Neural progenitor cell (in vitro differentiated cells): Measurements from ENCODE around the gene SIRT5. TPM values are rescaled to one million over a fixed set of nuclear protein-coding genes. Genes with fewer than 3 reads are reported as not detected.

Source experiments
- DNase-seq: peaks from one replicate; pipeline ENCODE4 v3.0.0-alpha.2; 2016; ENCODE audit warnings: low spot score
- H2AFZ ChIP-seq: fragments of 200-600 bp; sonication (generic); replicated peaks from 2 replicates; pipeline ENCODE4 v1.6.1; 2016; ENCODE audit warnings: antibody characterized with exemption
- H3F3A ChIP-seq: fragments of 200-600 bp; sonication (generic); 2 replicates; pipeline ENCODE4 v1.6.1; 2016; ENCODE audit warnings: antibody characterized with exemption, low read depth
- H3K27ac ChIP-seq: fragments of 200-600 bp; sonication (generic); 2 replicates; pipeline ENCODE4 v1.5.1; 2016; ENCODE audit warnings: mild to moderate bottlenecking
- H3K27me3 ChIP-seq: fragments of 200-600 bp; sonication (generic); 2 replicates; pipeline ENCODE4 v1.6.1; 2016; ENCODE audit warnings: mild to moderate bottlenecking, moderate library complexity
- H3K36me3 ChIP-seq: fragments of 200-600 bp; sonication (generic); 2 replicates; pipeline ENCODE4 v1.5.1; 2016
- H3K4me1 ChIP-seq: fragments of 200-600 bp; sonication (generic); 2 replicates; pipeline ENCODE4 v1.6.1; 2016; ENCODE audit warnings: mixed run types
- H3K4me2 ChIP-seq: fragments of 200-600 bp; sonication (generic); 2 replicates; pipeline ENCODE4 v1.6.1; 2016
- H3K4me3 ChIP-seq: fragments of 200-600 bp; sonication (generic); 2 replicates; pipeline ENCODE4 v1.5.1; 2016
- H3K79me2 ChIP-seq: fragments of 200-600 bp; sonication (generic); 2 replicates; pipeline ENCODE4 v1.6.1; 2016; ENCODE audit warnings: low read depth
- H3K9ac ChIP-seq: fragments of 200-600 bp; sonication (generic); 2 replicates; pipeline ENCODE4 v1.6.1; 2016
- H3K9me3 ChIP-seq: fragments of 200-600 bp; sonication (generic); 2 replicates; pipeline ENCODE4 v1.5.1; 2016; ENCODE audit warnings: low read depth
- H4K20me1 ChIP-seq: fragments of 200-600 bp; sonication (generic); 2 replicates; pipeline ENCODE4 v1.6.1; 2016; ENCODE audit warnings: low read depth
- H3K27ac Mint-ChIP-seq: 3 replicates; pipeline ENCODE4 v1.8.0; 2021; ENCODE audit warnings: mixed read lengths
- H3K27me3 Mint-ChIP-seq: 2 replicates; pipeline ENCODE4 v1.8.0; 2022; ENCODE audit warnings: low read depth, mild to moderate bottlenecking, inconsistent platforms, moderate library complexity, mixed read lengths; ENCODE audit not compliant: insufficient read depth
- H3K36me3 Mint-ChIP-seq: 3 replicates; pipeline ENCODE4 v1.8.0; 2021; ENCODE audit warnings: mixed read lengths
- H3K4me1 Mint-ChIP-seq: 3 replicates; pipeline ENCODE4 v1.8.0; 2021; ENCODE audit warnings: mixed read lengths
- H3K4me3 Mint-ChIP-seq: 3 replicates; pipeline ENCODE4 v1.8.0; 2021; ENCODE audit warnings: mild to moderate bottlenecking, moderate library complexity, mixed read lengths
- H3K9me3 Mint-ChIP-seq: 3 replicates; pipeline ENCODE4 v1.8.0; 2020; ENCODE audit warnings: mixed read lengths
- CTCF ChIP-seq: fragments of 200-600 bp; sonication (generic); IDR thresholded peaks from 2 replicates; pipeline ENCODE4 v1.5.1; 2017; ENCODE audit warnings: antibody characterized with exemption, mild to moderate bottlenecking
- EZH2 ChIP-seq: fragments of 200-600 bp; sonication (generic); IDR thresholded peaks from 2 replicates; pipeline ENCODE4 v1.6.1; 2017; ENCODE audit warnings: antibody characterized with exemption, mild to moderate bottlenecking, moderate library complexity
- EZH2phosphoT487 ChIP-seq: fragments of 200-600 bp; sonication (generic); IDR thresholded peaks from 2 replicates; pipeline ENCODE4 v1.6.1; 2017; ENCODE audit warnings: antibody characterized with exemption
- total RNA-seq: library from RNA; depleted of rRNA; stranded (reverse); fragments of >200 nt; gene quantifications from 2 replicates; pipeline ENCODE4 v1.2.3, GENCODE V29; 2015; ENCODE audit warnings: low replicate concordance

SIRT5 gene
- total RNA-seq, 1 donor from 2014 or later, result 18.2 TPM

GRCh38 chr6:13577926-13578325 is 3.5 kb downstream of the SIRT5 start:
- H3K79me2 ChIP-seq, result peaks cover 28% of the 10 kb centered on the region
- no peaks in the 10 kb centered on the region for H4K20me1 ChIP-seq
- Mint-ChIP-seq H3K27me3 (peaks cover 2% of the 10 kb centered on the region), H3K4me1 (peaks cover 13% of the 10 kb centered on the region), H3K36me3 (peaks cover 10% of the 10 kb centered on the region), H3K9me3 (peaks cover 6% of the 10 kb centered on the region), H3K27ac (no peak overlapping the region), H3K4me3 (no peak overlapping the region)
- H3K9ac ChIP-seq, result no peak overlapping the region
- H3K27ac ChIP-seq, result no peak overlapping the region
- H3K4me1 ChIP-seq, result peaks cover 13% of the 10 kb centered on the region
- no peaks in the 10 kb centered on the region for H3K9me3 ChIP-seq
- no peak for DNase-seq
- H3K27me3 ChIP-seq, result no peaks in the 10 kb centered on the region
- H3K4me2 ChIP-seq, result no peak overlapping the region
- H3F3A ChIP-seq, result peaks cover 31% of the 10 kb centered on the region
- H3K4me3 ChIP-seq, result no peak overlapping the region
- H3K36me3 ChIP-seq, result no peaks in the 10 kb centered on the region
- no peak overlapping the region for H2AFZ ChIP-seq
- TF ChIP-seq CTCF (no peak), EZH2phosphoT487 (no peak), EZH2 (no peak)

- no peaks in the 10 kb centered on the region for H3K27me3 ChIP-seq
Observed at GRCh38 chr6:13579911-13580310, 5.5 kb downstream of the SIRT5 start.

GRCh38 chr6:13581700-13582229 is 7.4 kb downstream of the SIRT5 start:
- H3K79me2 ChIP-seq, result peaks cover 14% of the 10 kb centered on the region
- no peak overlapping the region for H3K4me3 Mint-ChIP-seq
- no peak overlapping the region for H3K4me2 ChIP-seq
- no peak overlapping the region for H2AFZ ChIP-seq
- no peaks in the 10 kb centered on the region for H3K36me3 ChIP-seq
- H3K4me1 ChIP-seq, result no peaks in the 10 kb centered on the region
- H3K27me3 Mint-ChIP-seq, result peaks cover 4% of the 10 kb centered on the region
- no peaks in the 10 kb centered on the region for H3F3A ChIP-seq
- no peaks in the 10 kb centered on the region for H3K27me3 ChIP-seq
- no peak overlapping the region for H3K4me3 ChIP-seq
- H3K27ac Mint-ChIP-seq, result no peak overlapping the region
- H3K4me1 Mint-ChIP-seq, result no peaks in the 10 kb centered on the region
- no peak overlapping the region for H3K9ac ChIP-seq
- H3K9me3 Mint-ChIP-seq, result peaks cover 6% of the 10 kb centered on the region
- H3K9me3 ChIP-seq, result no peaks in the 10 kb centered on the region
- no peak for DNase-seq
- H3K27ac ChIP-seq, result no peak overlapping the region
- H3K36me3 Mint-ChIP-seq, result peaks cover 20% of the 10 kb centered on the region
- TF ChIP-seq CTCF (no peak), EZH2 (no peak), EZH2phosphoT487 (no peak)
- no peaks in the 10 kb centered on the region for H4K20me1 ChIP-seq

More at GRCh38 chr6:13579911-13580310, 5.5 kb downstream of the SIRT5 start:
- Histone ChIP-seq H3K4me1 (peaks cover 5% of the 10 kb centered on the region), H3K4me3 (no peak overlapping the region), H2AFZ (no peak overlapping the region), H3K36me3 (no peaks in the 10 kb centered on the region), H3K4me2 (no peak overlapping the region), H3K27ac (no peak overlapping the region), H3K79me2 (peaks cover 28% of the 10 kb centered on the region), H3K9me3 (no peaks in the 10 kb centered on the region), H4K20me1 (no peaks in the 10 kb centered on the region), H3K9ac (no peak overlapping the region), H3F3A (peaks cover 12% of the 10 kb centered on the region)
- peaks cover 4% of the 10 kb centered on the region for H3K27me3 Mint-ChIP-seq
- peaks cover 5% of the 10 kb centered on the region for H3K4me1 Mint-ChIP-seq
- H3K27ac Mint-ChIP-seq, result no peak overlapping the region
- no peak for TF ChIP-seq EZH2phosphoT487
- TF ChIP-seq CTCF, result no peak
- TF ChIP-seq EZH2, result no peak
- no peak overlapping the region for H3K4me3 Mint-ChIP-seq
- DNase-seq, result no peak
- H3K9me3 Mint-ChIP-seq, result peaks cover 6% of the 10 kb centered on the region
- peaks cover 17% of the 10 kb centered on the region for H3K36me3 Mint-ChIP-seq
